G401 (cell line): ENCODE data around the gene ADARB1. TPM values are rescaled to one million over a fixed set of nuclear protein-coding genes. Genes with fewer than 3 reads are reported as not detected.

Experiments
- DNase-seq: peaks from one replicate; pipeline ENCODE4 v3.0.0-alpha.2; 2015; ENCODE audit warnings: low spot score
- in situ Hi-C: cut with HindIII; loops from 2 replicates; pipeline ENCODE4 v1.10.0; 2016; ENCODE audit warnings: low sequenced_read_pairs, mixed read lengths
- total RNA-seq: library from RNA; depleted of rRNA; stranded (reverse); fragments of >200 nt; shearing (Covaris generic); gene quantifications from 2 replicates; pipeline ENCODE4 v1.2.3, GENCODE V29; 2014

ADARB1 gene
- total RNA-seq, 1 experiment from 2014 or later, result 68.1 TPM

DNA sequence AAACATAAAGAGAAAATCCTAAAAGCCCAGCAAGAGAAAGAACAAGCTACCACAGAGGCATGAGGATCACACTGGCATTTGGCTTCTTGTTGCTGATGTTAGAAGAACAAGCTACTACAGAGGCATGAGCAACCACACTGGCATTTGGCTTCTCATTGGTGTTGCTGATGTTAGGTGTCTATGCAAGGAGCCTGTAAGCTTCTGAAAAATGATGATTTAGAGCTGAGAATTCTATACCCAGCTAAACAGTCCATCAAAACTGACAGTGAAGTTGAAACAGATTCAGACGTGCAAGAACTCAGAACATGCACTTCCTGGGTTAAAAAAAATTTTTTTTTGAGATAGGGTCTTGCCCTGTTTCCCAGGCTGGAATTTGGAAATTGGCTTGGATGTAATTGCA, 37.8 kb upstream of the ADARB1 start:
- in situ Hi-C loops, result no loop called here
- DNase-seq, result no peak

DNA sequence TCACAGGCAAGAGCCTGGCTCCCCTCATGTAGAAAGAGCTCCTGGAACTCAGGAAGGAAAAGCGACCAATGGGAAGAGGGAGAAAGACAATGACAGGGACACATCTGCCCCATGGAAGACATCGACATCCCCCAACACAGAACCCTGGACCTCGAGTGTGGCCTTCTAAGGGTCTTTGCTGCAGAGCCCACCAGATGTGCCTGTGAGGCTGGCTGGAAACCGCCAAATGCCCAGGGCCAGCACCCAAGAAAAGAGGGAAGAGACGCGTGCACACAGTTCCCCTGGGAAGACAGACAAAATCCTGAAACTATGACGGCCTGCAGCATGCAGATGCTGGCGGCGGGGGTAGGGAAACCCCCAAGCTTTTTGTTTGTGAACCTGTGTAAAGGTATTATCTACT, 36.4 kb upstream of the ADARB1 start:
- in situ Hi-C loops, result no loop called here
- no peak for DNase-seq

DNA sequence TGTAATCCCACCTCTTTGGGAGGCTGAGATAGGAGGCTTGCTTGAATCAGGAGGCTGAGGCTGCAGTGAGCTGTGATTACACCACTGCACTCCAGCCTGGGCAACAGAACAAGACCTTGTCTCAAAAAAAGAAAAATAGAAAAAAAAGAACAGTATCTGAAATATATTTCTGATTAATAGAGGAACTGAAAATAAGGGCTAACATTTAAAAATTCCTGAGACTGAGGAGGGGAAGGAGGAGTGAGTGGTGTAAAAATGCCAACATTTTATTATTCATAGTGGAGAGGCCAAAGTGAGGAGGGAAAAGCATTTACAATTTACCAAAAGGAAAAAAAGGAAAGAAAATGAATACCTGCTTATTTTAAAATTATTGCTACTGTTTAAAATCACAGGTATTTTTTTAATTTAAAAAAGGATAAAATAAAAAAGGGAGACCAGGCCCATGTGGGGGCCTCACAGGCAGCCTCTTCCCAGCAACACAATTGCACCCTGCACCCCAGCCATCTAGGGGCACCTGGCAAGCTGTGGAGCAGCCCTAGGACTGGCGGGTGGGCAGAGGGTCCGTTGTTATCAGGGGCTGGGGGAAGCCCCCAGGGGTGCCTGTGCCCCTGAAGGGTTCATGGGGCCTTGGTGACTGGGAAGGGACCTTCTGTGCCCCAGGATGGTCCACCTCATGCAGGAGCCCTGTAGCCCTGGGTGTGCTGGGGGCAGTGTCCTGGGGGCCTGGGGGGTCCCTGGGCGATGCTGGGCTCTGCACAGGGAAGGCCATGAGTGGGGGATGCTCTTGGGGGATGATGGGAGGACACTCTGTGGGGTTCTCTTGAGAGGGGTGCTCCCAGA, 34.8 kb upstream of the ADARB1 start:
- in situ Hi-C loops, result no loop called here
- no peak for DNase-seq

DNA sequence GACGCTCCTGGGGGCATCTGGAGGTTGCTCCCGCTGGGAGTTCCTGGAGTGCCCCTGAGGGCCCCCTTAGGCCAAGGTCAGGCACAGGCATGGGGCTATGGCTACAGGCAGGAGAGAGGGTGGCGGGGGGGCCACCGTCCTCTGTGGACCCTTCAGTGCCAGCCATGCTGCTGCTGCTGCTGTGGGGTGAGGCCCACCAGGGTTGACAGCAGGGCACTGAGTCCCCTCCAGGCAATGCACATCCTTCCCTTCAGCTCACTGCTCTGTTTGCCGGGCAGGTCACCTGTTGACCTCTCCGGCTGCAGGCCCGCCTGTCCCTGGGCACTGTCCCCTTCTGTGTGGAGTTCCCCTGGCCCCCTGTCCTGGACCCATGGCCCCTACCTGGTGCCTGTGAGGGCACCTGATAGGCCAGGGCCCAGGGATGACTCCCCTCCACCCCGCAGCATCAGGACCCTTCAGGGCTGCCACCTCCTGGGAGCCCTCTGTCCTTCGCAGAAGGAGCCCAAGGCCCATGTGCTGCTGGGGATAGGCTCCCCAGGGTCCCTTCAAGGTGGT, 34.1 kb upstream of the ADARB1 start:
- DNase-seq, result no peak
- in situ Hi-C loops, result no loop called here

DNA sequence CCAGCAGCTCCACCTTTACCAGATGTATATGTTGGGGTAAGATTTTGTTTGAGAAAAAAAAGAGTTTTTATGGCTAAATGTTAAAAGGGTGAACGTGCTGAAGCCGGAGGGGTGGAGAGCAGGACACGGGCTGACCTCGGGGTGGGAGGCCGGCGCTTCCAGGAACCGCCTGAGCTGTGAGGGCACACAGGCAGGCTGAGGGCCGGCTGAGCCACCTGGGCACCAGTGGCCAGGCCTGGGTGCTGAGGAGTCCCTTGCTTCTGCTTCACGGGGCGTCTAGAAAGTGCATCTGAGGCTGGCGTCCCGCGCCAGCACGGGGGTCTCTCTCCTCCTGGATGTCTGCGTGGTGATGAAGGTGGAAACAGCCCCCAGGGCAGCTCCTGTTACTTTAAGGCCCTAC, 33.6 kb upstream of the ADARB1 start:
- in situ Hi-C loops, result no loop called here
- DNase-seq, result no peak

DNA sequence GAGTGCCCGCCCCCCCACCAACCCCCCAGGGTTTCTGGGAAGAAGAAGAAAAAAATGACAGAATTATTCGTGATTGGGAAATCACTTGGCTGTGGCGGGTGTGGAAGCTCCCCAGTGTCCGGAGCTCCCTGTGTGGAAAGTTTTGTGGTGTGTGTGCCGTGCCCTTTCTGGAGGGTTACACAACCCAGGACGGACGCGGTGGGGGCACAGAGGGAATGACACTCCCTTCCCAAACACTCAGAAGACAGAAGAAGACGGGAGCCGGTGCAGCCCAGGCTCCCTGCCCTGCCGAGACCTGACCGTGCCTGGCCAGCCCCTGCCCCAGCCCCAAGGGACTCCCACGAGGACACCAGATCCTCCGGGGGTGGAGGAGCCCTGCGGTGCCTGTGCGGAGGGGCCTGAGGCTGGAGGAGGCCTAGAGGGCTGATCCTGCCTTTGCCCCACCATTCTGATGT, 33.0 kb upstream of the ADARB1 start:
- DNase-seq, result no peak
- in situ Hi-C loops, result no loop called here

DNA sequence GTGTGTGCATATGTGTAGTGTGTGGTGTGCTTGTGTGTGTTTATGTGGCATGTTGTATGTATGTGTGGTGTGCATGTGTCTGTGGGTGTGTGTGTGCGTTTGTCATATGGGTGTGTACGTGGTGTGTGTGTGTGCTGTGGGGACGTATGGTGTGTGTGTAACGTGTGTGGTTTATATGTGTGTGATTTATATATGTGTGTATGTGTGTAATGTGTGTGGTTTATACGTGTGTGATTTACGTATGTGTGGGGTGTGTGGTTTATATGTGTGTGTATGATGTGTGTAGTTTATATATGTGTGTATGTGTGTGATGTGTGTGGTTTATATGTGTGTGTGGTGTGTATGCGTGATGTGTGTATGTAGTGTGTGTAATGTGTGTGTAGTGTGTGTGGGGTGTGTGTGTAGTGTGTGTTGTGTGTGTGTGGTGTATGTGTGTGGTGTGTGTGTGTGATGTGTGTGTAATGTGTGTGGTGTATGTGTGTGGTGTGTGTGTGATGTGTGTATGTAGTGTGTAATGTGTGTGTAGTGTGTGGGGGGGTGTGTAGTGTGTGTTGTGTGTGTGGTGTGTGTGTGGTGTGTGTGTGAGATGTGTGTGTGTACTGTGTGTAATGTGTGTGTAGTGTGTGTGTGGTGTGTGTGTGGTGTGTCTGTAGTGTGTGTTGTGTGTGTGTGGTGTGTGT, 32.3 kb upstream of the ADARB1 start:
- DNase-seq, result no peak
- in situ Hi-C loops, result no loop called here

DNA sequence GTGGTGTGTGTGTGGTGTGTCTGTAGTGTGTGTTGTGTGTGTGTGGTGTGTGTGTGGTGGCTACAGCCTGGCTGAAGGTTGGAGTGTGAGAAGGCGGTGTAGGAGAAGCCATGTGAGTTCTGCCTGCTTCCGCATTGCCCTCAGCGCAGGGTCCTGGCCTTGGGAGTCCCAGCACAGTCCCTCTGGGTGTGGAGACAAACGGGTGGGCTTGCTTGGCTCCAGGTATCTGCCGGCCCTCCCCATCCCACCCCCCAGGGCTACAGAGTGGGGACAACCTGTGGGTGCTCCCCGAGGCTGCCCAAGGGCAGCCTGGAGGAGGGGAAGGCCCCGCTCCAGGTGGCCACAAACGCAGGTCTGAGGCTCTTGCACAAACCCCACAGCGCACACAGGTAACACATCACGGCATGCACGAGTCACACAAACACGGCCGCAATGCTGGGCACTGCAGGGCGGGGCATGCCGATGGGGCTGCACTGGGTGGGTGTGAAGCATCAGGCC, 31.7 kb upstream of the ADARB1 start:
- DNase-seq, result no peak
- in situ Hi-C loops, result no loop called here

DNA sequence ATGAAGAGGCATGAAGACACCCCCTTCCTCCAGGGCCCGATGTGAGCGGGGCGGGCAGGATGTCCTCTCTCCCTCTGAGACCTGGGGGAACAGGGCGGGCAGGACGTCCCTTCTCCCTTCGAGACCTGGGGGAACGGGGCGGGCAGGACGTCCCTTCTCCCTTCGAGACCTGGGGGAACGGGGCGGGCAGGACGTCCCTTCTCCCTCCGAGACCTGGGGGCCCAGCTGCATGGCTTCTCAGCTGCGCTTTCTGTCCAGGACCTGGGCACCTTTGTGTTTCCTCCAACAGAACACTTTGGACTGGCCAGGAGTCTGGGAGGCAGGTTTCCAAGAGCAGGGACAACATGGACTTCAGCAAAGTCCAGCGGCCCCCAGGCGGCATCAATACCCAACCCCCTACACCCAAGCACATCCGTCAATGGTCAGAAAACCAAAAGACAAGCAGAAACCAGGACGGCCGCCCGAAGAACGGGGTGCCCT, 30.8 kb upstream of the ADARB1 start:
- in situ Hi-C loops, result no loop called here
- no peak for DNase-seq

DNA sequence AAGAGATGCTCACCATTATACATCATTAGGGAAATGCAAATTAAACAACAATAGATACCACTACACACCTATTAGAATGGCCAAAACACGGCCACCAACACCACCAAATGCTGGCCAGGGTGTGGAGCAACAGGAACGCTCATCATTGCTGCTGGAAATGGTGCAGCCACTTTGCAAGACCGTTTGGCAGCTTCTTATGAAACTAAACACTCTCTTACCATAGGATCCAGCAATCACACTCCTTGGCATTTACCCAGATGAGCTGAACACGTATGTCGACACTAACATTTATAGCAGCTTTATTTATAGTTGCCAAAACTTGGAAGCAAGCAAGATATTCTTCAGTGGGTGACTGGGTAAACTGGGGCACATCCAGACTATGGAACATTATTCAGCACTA, 28.9 kb upstream of the ADARB1 start:
- DNase-seq, result no peak
- in situ Hi-C loops, result no loop called here

DNA sequence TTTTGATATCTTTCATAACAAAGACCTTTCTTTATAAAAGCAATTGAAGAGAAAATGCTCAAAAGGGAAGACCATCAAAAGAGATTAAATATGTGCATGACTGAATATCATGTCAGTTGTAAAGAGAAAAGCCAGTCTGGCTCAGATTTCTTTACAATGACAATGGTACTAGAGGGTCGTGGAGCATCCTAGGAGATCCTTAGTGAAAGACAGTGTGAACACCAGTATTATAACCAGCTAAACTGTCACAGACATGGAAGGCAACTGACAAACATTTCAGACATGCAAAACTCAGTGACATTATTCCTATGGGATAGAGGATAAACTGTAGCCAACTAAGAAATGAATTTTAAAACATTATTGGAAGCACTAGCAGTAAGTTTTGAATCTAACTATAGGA, 27.1 kb upstream of the ADARB1 start:
- DNase-seq, result no peak
- in situ Hi-C loops, result no loop called here

DNA sequence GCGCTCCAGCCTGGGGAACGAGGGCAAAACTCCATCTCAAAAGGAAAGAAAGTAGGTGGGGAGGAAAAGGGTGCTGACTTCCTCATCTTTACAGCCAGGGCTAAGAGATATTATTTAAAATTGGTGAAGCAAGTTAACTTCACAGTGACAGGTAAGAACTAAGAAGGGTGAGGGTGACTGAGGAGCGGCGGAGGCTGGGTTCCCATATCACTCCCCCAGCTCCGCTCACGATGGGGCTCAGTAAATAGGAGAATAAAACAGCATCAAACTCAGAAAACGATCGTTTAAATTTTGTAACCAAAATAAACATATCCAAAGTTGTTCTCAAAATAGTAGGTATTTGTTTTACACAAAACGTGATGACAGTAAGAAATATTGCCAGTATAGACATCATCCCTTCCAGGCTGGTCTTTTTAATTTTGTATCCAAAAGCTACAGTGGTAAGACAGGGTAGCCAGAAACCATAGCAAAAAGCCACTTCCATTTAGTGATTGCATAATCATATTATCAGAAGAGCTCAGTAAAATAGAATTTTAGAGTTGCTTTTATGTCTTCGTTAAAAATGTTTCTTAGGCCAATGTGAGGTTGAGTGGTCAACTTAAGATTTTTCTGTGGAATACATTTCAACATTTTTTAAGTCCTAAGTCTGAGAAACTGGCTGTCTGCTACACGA, 26.2 kb upstream of the ADARB1 start:
- DNase-seq, result no peak
- in situ Hi-C loops, result no loop called here

DNA sequence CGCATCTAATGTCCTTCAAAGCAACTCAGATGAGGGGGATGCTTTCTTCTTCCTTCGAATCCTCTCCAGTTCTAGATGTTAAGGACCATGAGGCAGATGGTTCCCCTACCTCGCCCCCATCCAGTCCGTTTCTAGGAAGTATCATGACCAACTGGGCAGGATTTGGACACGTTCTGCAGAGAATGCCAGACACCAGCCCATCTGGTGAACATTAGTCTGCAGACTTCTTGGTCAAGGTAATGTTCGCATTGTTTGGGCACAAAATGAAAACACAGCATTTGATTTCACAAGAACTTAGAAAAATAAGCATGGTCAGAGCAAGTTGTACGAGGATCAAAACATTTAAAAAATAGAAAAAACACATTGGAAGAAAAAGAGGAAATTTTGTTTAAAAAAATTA, 25.4 kb upstream of the ADARB1 start:
- DNase-seq, result no peak
- in situ Hi-C loops, result no loop called here

DNA sequence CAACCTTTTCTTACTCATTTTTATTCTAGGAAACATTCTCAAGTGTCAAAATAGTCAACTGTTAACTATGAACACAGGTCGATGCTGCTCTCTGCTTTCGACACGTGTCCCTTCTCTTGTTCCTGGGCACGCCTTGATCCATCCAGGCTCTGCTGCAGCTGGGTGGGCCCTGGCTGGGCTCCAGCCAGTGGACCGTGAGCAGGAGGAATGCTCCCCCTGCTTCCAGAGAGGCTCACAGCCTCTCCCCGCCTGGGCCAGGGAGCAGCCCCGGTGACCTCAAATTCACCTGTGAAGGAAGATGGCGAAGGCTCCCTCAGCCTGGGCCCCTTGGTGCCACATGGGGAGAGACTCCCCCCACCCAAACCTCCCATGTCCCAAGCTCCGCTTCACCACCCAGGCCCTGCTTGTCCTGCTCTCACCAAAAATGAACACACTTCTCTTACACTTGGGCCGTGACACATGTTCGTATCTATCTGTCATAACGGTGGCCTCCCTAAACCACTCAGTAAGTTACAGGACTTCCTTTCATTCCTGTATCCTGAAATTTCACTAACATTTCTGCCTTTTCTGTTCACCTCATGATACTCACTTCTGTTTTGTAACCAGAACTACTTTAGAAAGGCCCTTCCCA, 24.6 kb upstream of the ADARB1 start:
- no peak for DNase-seq
- in situ Hi-C loops, result no loop called here

DNA sequence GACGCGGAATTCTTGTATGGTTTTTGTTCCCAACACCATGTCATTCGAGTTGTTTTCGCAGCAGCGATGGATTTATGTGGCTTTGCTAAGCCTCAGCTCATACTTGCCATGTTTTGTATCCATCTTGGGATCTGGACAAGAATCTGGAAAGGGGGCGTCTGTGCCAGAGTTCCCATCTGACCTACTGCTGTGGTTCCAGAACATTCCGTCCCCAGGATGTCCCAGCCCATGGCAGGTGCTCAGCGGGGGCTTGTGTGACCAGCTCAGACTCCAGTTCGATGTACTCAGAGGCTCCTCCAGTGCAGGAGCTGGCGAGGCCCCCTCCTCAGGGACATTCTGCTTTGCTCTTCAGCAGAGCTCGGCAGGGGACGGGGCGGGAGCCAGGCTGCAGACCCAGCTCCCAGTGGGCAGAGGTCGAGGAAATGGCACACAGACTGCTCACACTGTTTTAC, 24.0 kb upstream of the ADARB1 start:
- in situ Hi-C loops, result no loop called here
- no peak for DNase-seq

DNA sequence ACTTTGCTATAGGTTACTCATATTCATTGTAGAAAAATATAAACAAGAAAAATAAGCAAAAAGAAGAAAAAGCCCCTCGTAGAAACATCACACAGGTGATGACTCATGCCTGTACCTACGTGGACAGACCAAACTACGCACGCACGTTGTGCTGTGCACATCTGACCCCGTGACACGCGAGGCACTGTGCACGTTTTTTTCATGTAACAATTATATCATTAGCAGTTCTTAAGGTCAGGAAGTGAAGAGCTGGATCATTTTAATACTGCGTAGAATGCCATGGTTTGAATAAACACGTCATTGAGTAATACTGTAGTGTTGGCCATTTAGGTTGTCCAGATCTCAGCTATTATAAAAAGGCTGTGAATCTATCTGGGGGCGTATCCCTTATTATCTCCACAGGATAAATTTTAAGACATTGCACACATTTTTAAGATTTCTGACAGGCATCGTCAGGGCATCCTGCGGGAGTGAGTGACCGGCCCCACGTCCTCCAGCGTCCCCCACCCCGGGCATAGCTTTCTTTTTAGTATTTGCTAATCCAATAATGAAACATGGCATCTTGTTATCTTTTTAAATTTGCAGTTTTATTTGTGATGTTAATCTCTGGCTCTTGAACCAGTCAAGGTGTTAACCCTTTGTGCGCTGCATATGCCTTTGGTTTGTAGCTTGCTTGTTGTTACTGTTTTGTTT, 23.4 kb upstream of the ADARB1 start:
- no peak for DNase-seq
- in situ Hi-C loops, result no loop called here

DNA sequence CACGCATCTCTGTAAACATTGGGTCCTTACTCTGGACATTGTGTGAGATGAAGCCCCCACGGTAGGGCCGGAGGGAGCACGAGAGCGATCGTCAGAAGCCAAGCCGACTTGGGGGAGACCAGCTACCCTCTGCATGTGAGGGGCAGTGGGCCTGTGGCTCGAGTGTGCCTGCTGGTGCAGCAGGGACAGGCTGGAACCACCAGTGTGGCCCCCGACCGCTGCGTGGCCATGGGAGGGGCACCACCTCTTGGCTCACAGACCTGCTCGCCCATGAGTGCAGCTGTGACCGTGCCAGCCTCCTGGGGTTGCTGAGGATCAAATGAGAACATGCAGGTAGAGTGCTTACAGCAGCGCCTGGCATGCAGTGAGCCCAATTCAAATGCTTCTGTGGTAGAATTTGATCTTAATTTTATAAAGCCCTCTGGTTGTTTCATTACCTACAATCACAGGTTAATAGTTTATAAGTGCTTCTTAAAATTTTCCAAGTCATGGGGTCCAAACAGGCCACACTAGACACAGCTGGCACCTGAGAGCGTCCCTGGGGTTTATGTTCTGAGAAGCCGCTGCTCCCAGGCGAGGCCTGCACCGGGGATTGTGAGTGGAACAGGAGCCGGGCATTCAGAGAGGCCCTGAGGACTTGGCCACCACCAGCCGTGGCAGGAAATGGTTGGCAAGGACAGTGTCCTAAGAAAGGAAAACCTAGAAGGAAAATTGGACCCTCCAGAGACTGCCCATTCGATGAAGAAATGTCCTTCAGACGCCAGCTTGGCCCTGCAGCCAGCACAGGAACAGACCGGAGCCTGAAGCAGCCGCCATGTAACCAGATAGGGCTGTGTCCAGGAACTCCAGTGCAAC, 22.6 kb upstream of the ADARB1 start:
- in situ Hi-C loops, result no loop called here
- no peak for DNase-seq

DNA sequence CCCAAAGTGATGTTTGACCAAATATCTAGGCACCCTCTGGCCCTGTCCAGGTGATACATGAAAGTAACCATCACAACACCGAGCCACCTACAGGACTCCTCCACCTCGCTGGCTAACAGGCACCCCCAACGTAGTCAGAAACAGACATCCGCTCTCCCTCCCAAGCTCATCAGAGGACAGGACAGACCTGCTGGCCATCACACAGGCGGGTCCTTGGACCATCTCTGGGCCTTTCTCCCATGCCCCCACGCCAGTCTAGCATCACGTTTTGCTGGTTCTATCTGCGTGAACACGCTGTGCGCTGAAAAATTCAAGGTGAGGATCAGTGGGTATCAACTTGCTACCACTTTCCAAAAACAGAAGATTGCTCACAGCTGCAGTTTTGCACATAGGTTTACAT, 21.4 kb upstream of the ADARB1 start:
- in situ Hi-C loops, result no loop called here
- no peak for DNase-seq
